GM23338 (cell line): Measurements from ENCODE around the gene MATR3. TPM values are rescaled to one million over a fixed set of nuclear protein-coding genes. Genes with fewer than 3 reads are reported as not detected.

Experiments used
- ATAC-seq: fragments of 200-7000 bp; cut with Tn5 transposase; 3 replicates; pipeline ENCODE4 v1.9.1; 2020
- DNase-seq: peaks from one replicate; pipeline ENCODE4 v3.0.0-alpha.2; 2015; ENCODE audit warnings: low spot score
- H2AFZ ChIP-seq: fragments of 200-600 bp; sonication (generic); 2 replicates; pipeline ENCODE4 v1.8.0; 2016; ENCODE audit warnings: antibody characterized with exemption, mild to moderate bottlenecking, moderate library complexity
- H3F3A ChIP-seq: fragments of 200-600 bp; sonication (generic); replicated peaks from 2 replicates; pipeline ENCODE4 v1.8.0; 2017; ENCODE audit warnings: antibody characterized with exemption, mixed run types, low read depth
- H3K27ac ChIP-seq: fragments of 200-600 bp; sonication (generic); 2 replicates; pipeline ENCODE4 v1.6.1; 2016; ENCODE audit warnings: low read depth
- H3K27me3 ChIP-seq: fragments of 200-600 bp; sonication (generic); 2 replicates; pipeline ENCODE4 v1.8.0; 2016; ENCODE audit warnings: mild to moderate bottlenecking, mixed run types, moderate library complexity; ENCODE audit not compliant: insufficient read depth
- H3K36me3 ChIP-seq: fragments of 200-600 bp; sonication (generic); 2 replicates; pipeline ENCODE4 v1.8.0; 2016; ENCODE audit warnings: mild to moderate bottlenecking; ENCODE audit not compliant: insufficient read depth
- H3K4me1 ChIP-seq: fragments of 200-600 bp; sonication (generic); 2 replicates; pipeline ENCODE4 v1.8.0; 2016; ENCODE audit warnings: mild to moderate bottlenecking, moderate library complexity; ENCODE audit not compliant: insufficient read depth
- H3K4me2 ChIP-seq: fragments of 200-600 bp; sonication (generic); 2 replicates; pipeline ENCODE4 v1.7.1; 2017; ENCODE audit warnings: mixed run types
- H3K4me3 ChIP-seq: fragments of 200-600 bp; sonication (generic); 2 replicates; pipeline ENCODE4 v1.6.1; 2016; ENCODE audit warnings: mixed run types
- H3K79me2 ChIP-seq: fragments of 200-600 bp; sonication (generic); replicated peaks from 2 replicates; pipeline ENCODE4 v1.8.0; 2017; ENCODE audit warnings: mild to moderate bottlenecking; ENCODE audit not compliant: insufficient read depth
- H3K9me2 ChIP-seq: fragments of 200-600 bp; sonication (generic); 2 replicates; pipeline ENCODE4 v1.8.0; 2017; ENCODE audit not compliant: insufficient read depth
- H4K20me1 ChIP-seq: fragments of 200-600 bp; sonication (generic); replicated peaks from 2 replicates; pipeline ENCODE4 v1.8.0; 2017; ENCODE audit warnings: mild to moderate bottlenecking; ENCODE audit not compliant: insufficient read depth
- H3K27ac Mint-ChIP-seq: 2 replicates; pipeline ENCODE4 v1.8.0; 2020; ENCODE audit warnings: inconsistent platforms, mild to moderate bottlenecking, moderate library complexity, mixed read lengths
- H3K27me3 Mint-ChIP-seq: 3 replicates; pipeline ENCODE4 v1.8.0; 2022; ENCODE audit warnings: low read depth, mild to moderate bottlenecking, moderate library complexity, mixed read lengths, inconsistent platforms; ENCODE audit not compliant: insufficient read depth, poor library complexity
- H3K36me3 Mint-ChIP-seq: 3 replicates; pipeline ENCODE4 v1.8.0; 2021; ENCODE audit warnings: low read depth, mild to moderate bottlenecking, inconsistent platforms, moderate library complexity, mixed read lengths
- H3K4me1 Mint-ChIP-seq: 3 replicates; pipeline ENCODE4 v1.8.0; 2020; ENCODE audit warnings: mild to moderate bottlenecking, inconsistent platforms, mixed read lengths
- H3K4me3 Mint-ChIP-seq: 3 replicates; pipeline ENCODE4 v1.8.0; 2021; ENCODE audit warnings: moderate library complexity, mild to moderate bottlenecking, inconsistent platforms, mixed read lengths
- H3K9me3 Mint-ChIP-seq: 3 replicates; pipeline ENCODE4 v1.8.0; 2020; ENCODE audit warnings: moderate library complexity, mild to moderate bottlenecking, inconsistent platforms, mixed read lengths
- ETS1 ChIP-seq: IDR thresholded peaks from 2 replicates; pipeline ENCODE4 v1.6.1; 2016; ENCODE audit warnings: antibody characterized with exemption
- JUNB ChIP-seq: IDR thresholded peaks from one replicate; pipeline ENCODE4 v1.6.1; 2016; ENCODE audit warnings: antibody characterized with exemption; ENCODE audit not compliant: unreplicated experiment
- NANOG ChIP-seq: IDR thresholded peaks from 2 replicates; pipeline ENCODE4 v1.6.1; 2016; ENCODE audit warnings: antibody characterized with exemption, borderline replicate concordance
- POLR2AphosphoS5 ChIP-seq: IDR thresholded peaks from 2 replicates; pipeline ENCODE4 v1.6.1; 2016; ENCODE audit warnings: antibody characterized with exemption, low read depth
- ZNF331 ChIP-seq: fragments of 250-450 bp; sonication (Bioruptor Pico); IDR thresholded peaks from 2 replicates; pipeline ENCODE4 v1.5.0; 2020; ENCODE audit warnings: low read depth, mild to moderate bottlenecking, moderate library complexity
- ZNF462 ChIP-seq: fragments of 250-450 bp; sonication (Bioruptor Pico); IDR thresholded peaks from 2 replicates; pipeline ENCODE4 v1.5.0; 2020; ENCODE audit warnings: mild to moderate bottlenecking, moderate library complexity
- polyA plus RNA-seq: library from polyadenylated mRNA; unstranded; fragments of >200 nt; fragmentation: Nextera tagmentation; extraction: Ambion mirVana; gene quantifications from 2 replicates; pipeline ENCODE4 v1.2.1, GENCODE V29; 2016
- total RNA-seq: library from RNA; depleted of rRNA; stranded (reverse); fragments of >200 nt; shearing (Covaris generic); gene quantifications from 2 replicates; pipeline ENCODE4 v1.2.3, GENCODE V29; 2014

Gene MATR3
- total and polyA plus RNA-seq, 2 experiments from 2014 or later = 278 to 506 TPM

GRCh38 chr5:139272471-139273321, 20.8 kb upstream of the MATR3 start (continued):
- TF ChIP-seq ZNF462 (CRISPR knock-in tag) (no peak), ZNF331 (no peak), JUNB (no peak), POLR2AphosphoS5 (no peak), ETS1 (no peak)

GRCh38 chr5:139273322-139273571, 20.3 kb upstream of the MATR3 start:
- H3K79me2 ChIP-seq = peaks cover 44% of the 10 kb centered on the region

More at GRCh38 chr5:139273322-139273571, 20.3 kb upstream of the MATR3 start:
- Histone ChIP-seq H3K4me1 (peaks cover 44% of the 10 kb centered on the region), H3F3A (peaks cover 40% of the 10 kb centered on the region), H3K9me2 (no peaks in the 10 kb centered on the region), H3K4me3 (peak overlapping the region; percentile 100), H2AFZ (peak overlapping the region; percentile 85), H3K4me2 (peak overlapping the region; percentile 91), H3K36me3 (peaks cover 32% of the 10 kb centered on the region), H3K27me3 (no peaks in the 10 kb centered on the region), H3K27ac (peak overlapping the region; percentile 62; the same call in 1 of the 2 replicates), H4K20me1 (peaks cover 23% of the 10 kb centered on the region)
- H3K9me3 Mint-ChIP-seq = peaks cover 9% of the 10 kb centered on the region; the same call in 2 of the 3 replicates
- TF ChIP-seq ETS1 = no peak
- TF ChIP-seq NANOG = no peak
- peaks cover 43% of the 10 kb centered on the region for H3K36me3 Mint-ChIP-seq
- peaks cover 38% of the 10 kb centered on the region for H3K4me1 Mint-ChIP-seq
- H3K27me3 Mint-ChIP-seq = peaks cover 20% of the 10 kb centered on the region
- peak overlapping the region; percentile 99 for H3K4me3 Mint-ChIP-seq
- ATAC-seq (peak; percentile 70), DNase-seq (peak; percentile 62)
- peak overlapping the region; percentile 77; the same call in 1 of the 2 replicates for H3K27ac Mint-ChIP-seq
